Endothelial cell of umbilical vein (primary cell): ENCODE results near the gene ANKRD23. TPM values are rescaled to one million over a fixed set of nuclear protein-coding genes. Genes with fewer than 3 reads are reported as not detected.

ENCODE experiments used
- BruUV-seq: library from RNA; stranded (reverse); fragments of 400-500 nt; replicated peaks from 2 replicates; lab custom pipeline; 2021; lab: Mats Ljungman, UMichigan
- CTCF ChIA-PET: fragments of 300-600, 350-600 bp; sonication (Branson Sonifier 250); formaldehyde crosslinking; loops from one replicate; lab custom pipeline; 2021; ENCODE audit warnings: antibody characterized with exemption, inconsistent platforms; lab: Charles Lee
- POLR2A ChIA-PET: fragments of 300-600, 350-600 bp; sonication (Branson Sonifier 250); formaldehyde crosslinking; loops from one replicate; lab custom pipeline; 2021; ENCODE audit warnings: antibody characterized with exemption, inconsistent platforms; lab: Charles Lee
- DNase-seq: peaks from one replicate; pipeline ENCODE4 v3.0.0-alpha.2; 2011; ENCODE audit warnings: low read depth, low spot score
- FAIRE-seq: peaks from 2 replicates; lab custom pipeline; 2011; peaks lifted over from hg19 to GRCh38; lab: Jason Lieb, UNC
- H2AFZ ChIP-seq: 2 replicates; pipeline ENCODE4 v1.6.0; 2012; ENCODE audit warnings: low read depth, low read length, control low read depth, inconsistent platforms
- H3K27ac ChIP-seq: 2 replicates; pipeline ENCODE4 v1.5.1; 2011; ENCODE audit warnings: low read depth, mild to moderate bottlenecking, control low read depth, low read length, moderate library complexity; ENCODE audit not compliant: insufficient read depth
- H3K27me3 ChIP-seq, 2 experiments: 2 replicates each; pipeline versions ENCODE4 v1.6.0 to v1.6.1; 2011; ENCODE audit warnings: low read length in 2 of 2, mixed read lengths in 1 of 2; ENCODE audit not compliant: control insufficient read depth in 2 of 2, insufficient read depth in 2 of 2
- H3K36me3 ChIP-seq, 2 experiments: 2 replicates in 1 of 2; 3 replicates in 1 of 2; pipeline ENCODE4 v1.5.1; 2011; ENCODE audit warnings: low read length in 2 of 2, mild to moderate bottlenecking in 1 of 2, moderate library complexity in 1 of 2; ENCODE audit not compliant: control insufficient read depth in 2 of 2, insufficient read depth in 2 of 2; ENCODE audit errors: extremely low read depth in 1 of 2
- H3K4me1 ChIP-seq: 3 replicates; pipeline ENCODE4 v1.5.1; 2011; ENCODE audit warnings: mild to moderate bottlenecking, low read length; ENCODE audit not compliant: control insufficient read depth, insufficient read depth; ENCODE audit errors: extremely low read depth
- H3K4me2 ChIP-seq: 2 replicates; pipeline ENCODE4 v1.6.1; 2011; ENCODE audit warnings: low read length, control low read depth, mixed read lengths; ENCODE audit not compliant: insufficient read depth
- H3K4me3 ChIP-seq, 3 experiments: fragments of 200-600 bp in 1 of 3; sonication (generic), shearing (Covaris generic) in 1 of 3; replicated peaks in 1 of 3; 2 replicates each; pipeline ENCODE4 v1.5.1; 2011 to 2016; ENCODE audit warnings: control low read depth in 3 of 3, low read length in 3 of 3, mild to moderate bottlenecking in 2 of 3, inconsistent platforms in 1 of 3, low read depth in 1 of 3, moderate library complexity in 1 of 3; ENCODE audit not compliant: insufficient read depth in 1 of 3
- H3K79me2 ChIP-seq: 2 replicates; pipeline ENCODE4 v1.6.0; 2012; ENCODE audit warnings: low read length, inconsistent platforms; ENCODE audit not compliant: control insufficient read depth, insufficient read depth
- H3K9ac ChIP-seq: replicated peaks from 2 replicates; pipeline ENCODE3; 2011; ENCODE audit warnings: low read length, control low read depth; ENCODE audit not compliant: insufficient read depth; ENCODE audit errors: extremely low read depth
- H3K9me1 ChIP-seq: replicated peaks from 3 replicates; pipeline ENCODE4 v1.6.0; 2011; ENCODE audit warnings: mild to moderate bottlenecking, low read length; ENCODE audit not compliant: control insufficient read depth, insufficient read depth; ENCODE audit errors: extremely low read depth
- H3K9me3 ChIP-seq: replicated peaks from 2 replicates; pipeline ENCODE4 v1.5.1; 2012; ENCODE audit warnings: low read length, inconsistent platforms; ENCODE audit not compliant: control insufficient read depth, insufficient read depth
- H4K20me1 ChIP-seq: replicated peaks from 2 replicates; pipeline ENCODE3; 2011; ENCODE audit warnings: mild to moderate bottlenecking, low read length; ENCODE audit not compliant: control insufficient read depth, insufficient read depth; ENCODE audit errors: extremely low read depth
- EZH2 ChIP-seq: IDR thresholded peaks from 2 replicates; pipeline ENCODE4 v1.6.1; 2012; ENCODE audit warnings: borderline replicate concordance, low read depth, mild to moderate bottlenecking, moderate library complexity, low read length, inconsistent platforms; ENCODE audit not compliant: severe bottlenecking
- FOS ChIP-seq: IDR thresholded peaks from 2 replicates; pipeline ENCODE4 v1.6.1; 2011; ENCODE audit warnings: mild to moderate bottlenecking, low read length, moderate library complexity, borderline replicate concordance; ENCODE audit not compliant: insufficient read depth
- GATA2 ChIP-seq: IDR thresholded peaks from 2 replicates; pipeline ENCODE4 v1.7.0; 2011; ENCODE audit warnings: low read depth, mild to moderate bottlenecking, moderate library complexity, mixed read lengths, low read length; ENCODE audit not compliant: insufficient read length, insufficient read depth
- JUN ChIP-seq: IDR thresholded peaks from 2 replicates; pipeline ENCODE4 v1.6.1; 2011; ENCODE audit warnings: borderline replicate concordance, low read depth; ENCODE audit not compliant: insufficient read length, insufficient read depth
- MAX ChIP-seq: IDR thresholded peaks from 2 replicates; pipeline ENCODE4 v1.6.1; 2011; ENCODE audit not compliant: insufficient read depth, insufficient read length
- MYC ChIP-seq: IDR thresholded peaks from one replicate; pipeline ENCODE4 v1.6.1; 2011; ENCODE audit warnings: mild to moderate bottlenecking, low read depth, low read length
- POLR2A ChIP-seq: IDR thresholded peaks from 2 replicates; pipeline ENCODE4 v1.6.1; 2012; ENCODE audit warnings: low read depth, mild to moderate bottlenecking, control low read depth, low read length
- POLR2AphosphoS5 ChIP-seq: IDR thresholded peaks from 2 replicates; pipeline ENCODE4 v1.6.1; 2012; ENCODE audit warnings: low read depth, mild to moderate bottlenecking, control low read depth, low read length, moderate library complexity; ENCODE audit not compliant: insufficient read depth
- dilution Hi-C: fragments of 300-500 bp; cut with MboI; formaldehyde crosslinking; loops from one replicate; pipeline ENCODE4 v1.15.0; 2019; ENCODE audit warnings: low sequenced_read_pairs; ENCODE audit not compliant: extremely low pct_ligation_motif_present
- intact Hi-C: fragments of 100-400 bp; cut with micrococcal nuclease; formaldehyde crosslinking; loops from one replicate; pipeline ENCODE4 v1.10.0; 2022
- polyA plus RNA-seq, 4 experiments: library from polyadenylated mRNA; depleted of rRNA in 3 of 4; stranded (reverse) in 3 of 4; unstranded in 1 of 4; fragments of >200 nt; gene quantifications; 2 replicates each; pipeline versions ENCODE4 v1.2.1 to v1.2.3, GENCODE V29; 2011 to 2012; ENCODE audit warnings: missing spikeins in 1 of 4
- total RNA-seq: library from RNA; stranded (reverse); gene quantifications from 2 replicates; pipeline ENCODE4 v1.2.3, GENCODE V29; 2021
- TF ChIP-seq, protein P1 (sequence below), 2 donors: IDR thresholded peaks; 1 replicate in 1 of 2; 2 replicates in 1 of 2; pipeline ENCODE4 v1.5.1; 2011; ENCODE audit warnings: low read length in 2 of 2, mild to moderate bottlenecking in 2 of 2, moderate library complexity in 2 of 2, control low read depth in 1 of 2, inconsistent platforms in 1 of 2, low read depth in 1 of 2; ENCODE audit not compliant: insufficient read depth in 1 of 2; ENCODE audit errors: extremely low read depth in 1 of 2

Gene ANKRD23
- total and polyA plus RNA-seq, 2 donors (not counting 3 experiments of a cell fraction or from before 2014, with no cell fraction given), result 1.7 to 3.6 TPM

DNA sequence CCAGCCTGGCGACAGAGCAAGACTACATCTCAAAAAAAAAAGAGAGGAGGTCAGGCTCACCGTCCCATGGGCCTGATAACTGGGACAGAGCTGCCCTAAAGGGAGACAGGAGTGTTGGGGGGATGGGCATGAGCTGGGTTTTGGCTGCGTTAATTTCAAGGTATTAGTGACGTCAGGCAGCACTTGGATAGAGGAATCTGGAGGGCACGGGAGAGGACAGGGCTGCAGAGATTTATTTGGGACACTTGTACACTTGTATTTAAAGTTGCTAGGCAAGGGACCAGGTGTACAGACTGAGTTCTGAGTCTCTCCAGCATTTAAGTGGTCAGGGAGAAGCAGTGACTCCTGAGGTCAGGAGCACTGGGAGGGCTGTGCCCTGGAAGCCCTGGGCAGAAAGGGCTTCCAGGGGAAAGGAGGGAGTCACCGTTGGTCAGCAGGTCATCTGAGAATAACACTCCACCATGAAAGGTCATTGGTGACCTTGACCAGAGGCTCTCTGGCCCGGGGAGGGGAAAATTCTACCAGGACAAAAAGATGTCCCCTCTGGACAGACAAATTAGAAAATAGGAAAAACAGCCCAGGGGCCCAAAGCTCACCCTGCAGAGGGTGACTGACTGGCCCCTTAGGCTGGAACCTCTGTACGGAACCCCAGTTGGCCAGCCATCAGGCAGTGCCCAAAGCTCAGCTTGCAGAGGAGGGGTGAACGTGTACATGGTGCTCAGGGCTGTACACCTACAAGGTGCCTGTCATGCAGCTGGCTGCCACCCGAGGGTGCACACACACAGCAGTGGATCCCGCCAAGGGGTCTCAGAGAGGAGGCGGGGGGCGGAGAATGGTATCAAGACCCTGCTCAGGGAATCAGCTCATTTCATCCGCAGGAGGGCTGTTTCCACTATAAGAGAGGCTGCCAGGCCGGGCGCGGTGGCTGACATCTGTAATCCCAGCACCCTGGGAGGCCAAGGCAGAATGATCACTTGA is 50.8 kb downstream of the ANKRD23 start:
- ChIA-PET POLR2A (interaction anchor here (0.6 kb wide), 1 partner anchor 75 kb away, joined by 4 read pairs; no protein-coding TSS in a partner anchor), CTCF (interaction anchor here (0.6 to 1.7 kb wide), 4 partner anchors 8 to 30 kb away, joined by 3 to 5 read pairs (median 4); no protein-coding TSS in a partner anchor)
- H3K79me2 ChIP-seq, result no peaks in the 10 kb centered on the region
- intact Hi-C loops (no loop called here), dilution Hi-C loops (no loop called here)
- no peaks in the 10 kb centered on the region for H4K20me1 ChIP-seq
- no peak overlapping the region for H3K9ac ChIP-seq
- no peaks in the 10 kb centered on the region for H3K9me1 ChIP-seq
- BruUV-seq, result no TSS peak
- TF ChIP-seq POLR2A, result no peak
- TF ChIP-seq POLR2AphosphoS5, result no peak
- no peak overlapping the region for H3K4me3 ChIP-seq
- H3K4me1 ChIP-seq, result no peaks in the 10 kb centered on the region
- no peak overlapping the region for H3K27ac ChIP-seq
- H2AFZ ChIP-seq, result no peak overlapping the region
- no peak overlapping the region for H3K4me2 ChIP-seq
- DNase-seq (no peak), FAIRE-seq (no peak)
- H3K36me3 ChIP-seq, result no peaks in the 10 kb centered on the region
- no peaks in the 10 kb centered on the region for H3K27me3 ChIP-seq
- no peaks in the 10 kb centered on the region for H3K9me3 ChIP-seq

DNA sequence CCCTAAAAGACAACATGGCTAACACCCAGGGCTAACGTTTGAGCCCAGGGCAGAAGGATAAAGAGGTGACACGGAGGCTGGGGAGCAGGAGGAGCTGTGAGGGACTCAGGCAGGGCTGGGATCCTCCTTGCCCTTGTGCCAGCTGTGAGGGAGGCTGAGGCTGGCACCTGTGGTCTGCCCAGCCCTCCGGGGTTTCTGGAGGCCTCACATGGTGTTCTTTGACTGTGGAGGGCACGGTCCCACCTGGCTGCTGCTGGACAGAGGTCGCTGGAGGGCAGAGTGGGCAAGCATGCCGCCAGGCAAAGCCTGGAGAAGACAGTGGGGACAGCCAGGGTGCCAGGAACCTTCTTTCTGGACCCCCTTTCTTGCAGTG is 54.6 kb downstream of the ANKRD23 start:
- no peaks in the 10 kb centered on the region for H3K79me2 ChIP-seq
- POLR2A ChIA-PET, result no interaction called here
- FAIRE-seq, result no peak
- DNase-seq, result no peak
- no peak overlapping the region for H3K4me3 ChIP-seq
- no peak overlapping the region for H3K4me2 ChIP-seq
- H3K9me3 ChIP-seq, result no peaks in the 10 kb centered on the region
- intact Hi-C loops (no loop called here), dilution Hi-C loops (no loop called here)
- no peaks in the 10 kb centered on the region for H3K27me3 ChIP-seq
- H3K4me1 ChIP-seq, result peaks cover 9% of the 10 kb centered on the region
- H3K36me3 ChIP-seq, result no peaks in the 10 kb centered on the region
- H2AFZ ChIP-seq, result no peak overlapping the region
- no peak overlapping the region for H3K27ac ChIP-seq
- no peak overlapping the region for H3K9ac ChIP-seq
- TF ChIP-seq POLR2AphosphoS5 (no peak), MAX (no peak), POLR2A (no peak), GATA2 (no peak), EZH2 (no peak), MYC (no peak), FOS (no peak), JUN (no peak)
- TF ChIP-seq, protein P1, sequence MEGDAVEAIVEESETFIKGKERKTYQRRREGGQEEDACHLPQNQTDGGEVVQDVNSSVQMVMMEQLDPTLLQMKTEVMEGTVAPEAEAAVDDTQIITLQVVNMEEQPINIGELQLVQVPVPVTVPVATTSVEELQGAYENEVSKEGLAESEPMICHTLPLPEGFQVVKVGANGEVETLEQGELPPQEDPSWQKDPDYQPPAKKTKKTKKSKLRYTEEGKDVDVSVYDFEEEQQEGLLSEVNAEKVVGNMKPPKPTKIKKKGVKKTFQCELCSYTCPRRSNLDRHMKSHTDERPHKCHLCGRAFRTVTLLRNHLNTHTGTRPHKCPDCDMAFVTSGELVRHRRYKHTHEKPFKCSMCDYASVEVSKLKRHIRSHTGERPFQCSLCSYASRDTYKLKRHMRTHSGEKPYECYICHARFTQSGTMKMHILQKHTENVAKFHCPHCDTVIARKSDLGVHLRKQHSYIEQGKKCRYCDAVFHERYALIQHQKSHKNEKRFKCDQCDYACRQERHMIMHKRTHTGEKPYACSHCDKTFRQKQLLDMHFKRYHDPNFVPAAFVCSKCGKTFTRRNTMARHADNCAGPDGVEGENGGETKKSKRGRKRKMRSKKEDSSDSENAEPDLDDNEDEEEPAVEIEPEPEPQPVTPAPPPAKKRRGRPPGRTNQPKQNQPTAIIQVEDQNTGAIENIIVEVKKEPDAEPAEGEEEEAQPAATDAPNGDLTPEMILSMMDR (IDR thresholded peaks at IDR 0.05; ENCODE audit: extremely low read depth in 1 of 2, insufficient read depth in 1 of 2, low read depth in 1 of 2, low read length in 2 of 2), result no peak
- no peaks in the 10 kb centered on the region for H4K20me1 ChIP-seq
- H3K9me1 ChIP-seq, result no peaks in the 10 kb centered on the region
- CTCF ChIA-PET, result interaction anchor here (1.0 kb wide), 1 partner anchor 26 kb away, joined by 3 read pairs; no protein-coding TSS in a partner anchor
- no TSS peak for BruUV-seq
